ENCODE data around the gene SLC25A34.

DNA sequence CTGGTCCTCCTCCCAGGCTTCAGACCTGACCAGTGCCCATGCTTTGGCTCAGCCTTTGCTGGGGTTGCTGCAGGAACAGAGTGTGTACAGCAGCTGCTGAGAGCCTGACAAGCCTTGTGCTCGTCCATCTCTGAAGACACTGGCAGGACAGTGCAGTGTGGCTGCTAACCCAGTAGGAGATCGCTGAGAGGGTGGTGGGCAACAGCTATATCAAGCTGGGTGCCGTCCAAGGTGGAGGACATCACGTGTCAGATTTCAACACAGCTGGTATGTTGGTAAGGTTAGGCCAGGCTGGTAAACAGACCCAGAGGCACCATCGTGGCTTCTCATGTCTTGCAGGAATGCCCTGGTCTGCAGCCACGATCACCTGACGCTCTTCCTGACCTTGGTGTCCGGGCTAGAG, 17.9 kb upstream of the SLC25A34 start:
- no peak for TF ChIP-seq POLR2AphosphoS5 (IDR thresholded peaks at IDR 0.05; ENCODE audit: borderline replicate concordance, low read depth, low read length)
- TF ChIP-seq EZH2 (IDR thresholded peaks at IDR 0.05), result no peak
- TF ChIP-seq FOXP2 (optimal IDR thresholded peaks at IDR 0.05; ENCODE audit: control extremely low read depth, extremely low read length, insufficient read depth), result no peak

Data from SK-N-MC (cell line).